Fibroblast of lung (primary cell): Measurements from ENCODE around the gene PRR7.

Experiments
- CTCF ChIP-seq, 2 donors: IDR thresholded peaks in 1 of 2; conservative IDR thresholded peaks in 1 of 2; 1 replicate in 1 of 2; 2 replicates in 1 of 2; pipeline ENCODE4 v1.5.1; 2011 to 2012; ENCODE audit warnings: low read length in 2 of 2, control low read depth in 1 of 2, inconsistent platforms in 1 of 2, low read depth in 1 of 2, mild to moderate bottlenecking in 1 of 2
- EZH2 ChIP-seq: IDR thresholded peaks from 2 replicates; pipeline ENCODE4 v1.5.1; 2012; ENCODE audit warnings: low read length, control low read depth, mild to moderate bottlenecking; ENCODE audit errors: missing control alignments

GRCh38 chr5:177492841-177493240 lies 46.2 kb downstream of the PRR7 start:
- TF ChIP-seq CTCF (conservative IDR thresholded peaks at IDR 0.05 in 1 of 2, IDR thresholded peaks at IDR 0.05 in 1 of 2; ENCODE audit: low read depth in 1 of 2, low read length in 2 of 2) = no peak
- TF ChIP-seq EZH2 = no peak
